ENCODE data around the gene C11orf97. TPM values are rescaled to one million over a fixed set of nuclear protein-coding genes. Genes with fewer than 3 reads are reported as not detected.

C11orf97 gene
- total RNA-seq, 1 donor from 2014 or later = not detected

DNA sequence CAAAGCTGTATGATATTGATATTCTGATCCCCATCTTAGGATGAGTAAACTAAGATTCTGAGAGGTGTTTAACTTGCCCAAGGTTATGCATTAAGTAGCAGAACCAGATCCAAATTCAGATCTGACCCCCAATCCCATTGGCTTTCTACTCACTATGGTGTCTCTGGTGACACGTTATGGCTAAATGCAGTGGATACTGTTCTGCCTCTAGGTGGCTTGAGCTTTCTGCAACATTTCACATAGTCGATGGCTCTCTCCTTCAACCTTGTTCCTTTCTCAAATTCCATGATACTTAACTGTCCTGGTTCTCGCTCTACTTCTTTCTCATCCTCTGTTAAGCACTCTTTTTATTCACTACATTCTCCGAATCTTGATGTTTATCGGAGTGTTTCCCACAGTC lies 9.4 kb downstream of the C11orf97 start:
- intact Hi-C loops (cut with micrococcal nuclease) = loop anchor here (2.0 kb wide), 1 partner anchor 21 kb away; the partner anchor contains the start of gene FUT4

- intact Hi-C loops (cut with micrococcal nuclease) = no loop called here
These were observed 12.1 kb downstream of the C11orf97 start for GRCh38 chr11:94524341-94524740.

GRCh38 chr11:94525546-94526324 lies 13.5 kb downstream of the C11orf97 start:
- intact Hi-C loops (cut with micrococcal nuclease) = no loop called here

DNA sequence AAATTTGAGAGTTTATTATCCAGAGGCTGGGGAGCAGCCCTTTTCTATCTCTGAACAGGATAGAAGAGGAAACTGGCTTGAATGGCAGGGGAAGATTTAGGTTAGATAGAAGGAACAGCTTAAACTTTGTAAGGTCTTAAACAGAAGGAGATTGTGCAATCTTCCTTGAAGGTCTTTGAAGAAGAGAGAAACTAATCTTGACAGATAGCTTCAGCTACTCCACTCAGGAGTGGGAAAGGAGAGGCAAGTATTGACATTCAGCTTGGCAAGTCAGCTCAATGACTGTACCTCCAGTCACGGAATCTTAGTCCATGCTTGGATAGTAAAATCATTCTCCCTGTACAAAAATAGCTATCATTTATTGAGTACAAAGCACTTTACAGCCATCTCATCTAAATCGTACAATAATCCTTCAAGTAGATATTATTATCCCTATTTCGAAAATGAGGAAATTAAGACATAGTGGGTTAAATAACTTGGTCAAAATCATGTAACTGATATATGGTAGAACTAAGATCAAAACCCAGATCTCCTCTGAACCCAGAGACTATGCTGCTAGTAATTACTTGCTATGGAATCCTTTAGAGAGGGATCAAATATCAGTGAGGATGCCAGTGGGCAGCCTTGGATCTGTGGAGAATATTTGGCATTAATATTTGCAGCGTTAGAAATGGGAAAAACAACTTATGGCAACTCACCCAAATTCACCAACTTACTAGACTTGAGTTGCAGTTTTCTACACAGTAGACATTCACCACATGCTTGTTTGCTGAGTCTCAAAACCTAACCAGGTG lies 14.6 kb downstream of the C11orf97 start:
- intact Hi-C loops (cut with micrococcal nuclease) = no loop called here

DNA sequence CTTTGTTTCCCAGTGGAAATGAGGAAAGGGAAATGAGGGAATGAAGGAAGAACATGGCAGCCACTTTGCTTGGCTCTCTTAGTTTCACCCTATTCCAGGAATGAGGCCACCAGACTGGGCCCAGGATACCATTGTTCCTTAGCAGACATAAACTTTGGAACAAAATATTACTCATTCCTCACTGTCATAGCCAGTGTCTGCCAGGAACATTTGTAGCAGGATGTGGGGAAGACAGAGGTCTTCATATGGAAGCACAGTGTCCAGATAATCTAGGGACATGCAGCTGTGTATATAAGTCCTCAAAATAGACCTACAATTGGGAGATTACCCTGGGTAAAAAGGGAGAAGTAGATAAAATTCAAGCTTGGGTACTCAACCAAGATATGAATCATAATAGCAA lies 16.3 kb downstream of the C11orf97 start:
- intact Hi-C loops (cut with micrococcal nuclease) = no loop called here

DNA sequence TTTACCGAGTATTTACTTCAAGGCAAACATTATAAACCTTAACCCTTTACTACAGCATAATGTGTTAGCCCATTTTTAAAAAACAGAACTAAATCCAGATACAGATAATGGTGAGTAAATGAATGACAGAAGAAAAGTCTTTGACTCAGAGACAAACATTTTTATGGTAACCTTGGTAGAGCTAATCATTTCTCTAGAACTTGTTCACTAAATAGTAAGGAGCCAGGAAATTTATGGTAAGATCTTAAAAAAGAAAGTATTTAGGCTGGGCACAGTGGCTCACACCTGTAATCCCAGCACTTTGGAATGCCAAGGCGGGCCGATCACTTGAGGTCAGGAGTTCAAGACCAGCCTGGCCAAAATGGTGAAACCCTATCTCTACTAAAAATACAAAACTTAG lies 19.9 kb downstream of the C11orf97 start:
- intact Hi-C loops (cut with micrococcal nuclease) = no loop called here

DNA sequence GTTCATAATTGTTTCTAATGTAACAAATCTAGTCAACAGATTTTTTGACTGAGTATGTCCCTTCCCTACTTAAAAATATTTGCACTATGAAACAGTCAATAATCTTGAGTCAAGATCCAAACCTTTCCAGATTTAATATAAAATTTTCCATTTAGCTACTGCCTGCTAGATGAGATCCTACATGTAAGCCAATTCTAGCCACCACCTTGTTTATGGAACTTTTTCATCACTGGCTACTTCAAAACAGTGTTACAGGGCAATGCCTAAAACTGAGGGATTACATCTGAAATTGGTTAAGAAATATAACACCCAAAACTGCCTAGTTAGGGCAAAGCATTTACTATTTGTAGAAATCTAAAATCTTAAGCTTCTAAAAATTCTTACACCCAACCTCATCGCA lies 20.9 kb downstream of the C11orf97 start:
- intact Hi-C loops (cut with micrococcal nuclease) = no loop called here

DNA sequence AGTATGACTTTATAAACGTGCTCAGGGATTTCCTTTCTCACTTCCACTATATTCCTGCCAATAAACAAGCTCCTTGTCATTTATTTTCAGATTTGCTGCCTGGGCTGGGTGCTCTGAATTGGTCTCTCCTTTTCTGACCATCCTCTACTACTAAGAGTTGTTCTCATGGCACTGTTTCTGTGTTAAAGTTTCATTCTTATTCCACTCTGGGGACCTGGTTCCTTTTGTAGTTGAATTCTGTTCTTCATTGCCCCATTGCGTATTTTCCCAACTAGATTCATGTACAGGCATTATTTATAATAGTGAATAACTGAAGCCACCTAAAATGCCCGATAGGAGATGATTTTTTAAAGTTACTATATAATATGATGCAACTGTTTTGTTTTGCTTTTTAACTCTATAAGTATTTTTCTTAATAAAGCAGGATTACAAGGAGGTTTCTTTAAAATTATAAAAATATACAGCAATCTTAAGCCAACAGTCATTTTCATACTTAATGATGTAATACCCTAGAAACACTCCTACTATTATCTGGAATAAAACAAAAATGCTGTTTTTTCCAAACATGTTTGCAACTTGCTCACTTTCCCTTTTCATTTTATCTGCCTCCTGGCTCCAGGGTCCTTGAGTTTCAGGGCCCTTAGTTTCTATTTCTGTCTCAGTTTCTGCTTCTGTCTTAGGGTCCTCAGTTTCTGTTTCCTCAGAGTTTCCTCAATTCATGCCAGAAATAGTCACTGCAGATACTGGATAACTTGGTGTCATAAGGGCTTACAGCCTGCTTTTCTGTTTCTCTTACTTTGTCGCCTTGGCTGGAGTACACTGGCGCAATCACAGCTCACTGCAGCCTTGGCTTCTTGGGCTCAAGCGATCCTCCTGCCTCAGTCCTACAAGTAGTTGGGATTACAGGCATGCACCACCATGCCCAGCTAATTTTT lies 21.7 kb downstream of the C11orf97 start:
- intact Hi-C loops (cut with micrococcal nuclease) = no loop called here

DNA sequence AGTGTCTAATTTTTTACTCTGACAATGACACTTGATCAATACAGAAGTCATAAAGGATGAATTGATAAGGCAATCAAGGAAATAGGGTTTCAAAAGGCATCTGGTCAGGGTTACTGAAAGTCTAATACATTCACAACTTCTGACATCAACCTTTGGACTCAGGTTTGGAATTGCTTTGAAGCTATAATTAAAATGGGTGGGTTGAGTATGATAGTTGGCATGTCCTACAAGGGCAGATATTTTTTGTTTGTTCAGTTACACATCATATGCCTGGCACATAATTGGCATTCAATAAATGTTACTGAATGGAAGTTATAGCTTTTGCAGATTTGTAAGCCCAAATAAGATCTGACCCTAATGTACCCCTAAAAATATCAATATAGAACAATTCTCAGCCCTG lies 24.1 kb downstream of the C11orf97 start:
- intact Hi-C loops (cut with micrococcal nuclease) = no loop called here

GRCh38 chr11:94537031-94537600 lies 24.9 kb downstream of the C11orf97 start:
- intact Hi-C loops (cut with micrococcal nuclease) = no loop called here

DNA sequence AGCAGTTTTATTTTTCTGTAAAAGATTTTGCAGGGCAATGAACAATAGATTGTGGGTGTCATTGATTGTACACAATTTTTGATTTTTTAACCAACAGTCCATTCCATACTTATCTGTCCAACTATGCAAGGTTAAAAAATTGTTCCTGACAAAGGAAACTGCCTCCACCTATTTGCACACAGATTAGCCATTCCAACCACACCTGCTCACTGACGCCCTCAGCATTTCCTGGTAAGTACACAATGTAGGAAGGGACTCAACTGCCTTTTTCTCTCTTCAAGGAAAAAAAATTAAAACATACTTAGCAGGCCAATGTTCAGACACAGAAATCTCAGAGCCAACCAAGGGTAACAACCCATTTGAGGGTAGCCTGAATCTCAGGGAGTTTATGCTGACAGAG lies 27.2 kb downstream of the C11orf97 start:
- intact Hi-C loops (cut with micrococcal nuclease) = no loop called here

DNA sequence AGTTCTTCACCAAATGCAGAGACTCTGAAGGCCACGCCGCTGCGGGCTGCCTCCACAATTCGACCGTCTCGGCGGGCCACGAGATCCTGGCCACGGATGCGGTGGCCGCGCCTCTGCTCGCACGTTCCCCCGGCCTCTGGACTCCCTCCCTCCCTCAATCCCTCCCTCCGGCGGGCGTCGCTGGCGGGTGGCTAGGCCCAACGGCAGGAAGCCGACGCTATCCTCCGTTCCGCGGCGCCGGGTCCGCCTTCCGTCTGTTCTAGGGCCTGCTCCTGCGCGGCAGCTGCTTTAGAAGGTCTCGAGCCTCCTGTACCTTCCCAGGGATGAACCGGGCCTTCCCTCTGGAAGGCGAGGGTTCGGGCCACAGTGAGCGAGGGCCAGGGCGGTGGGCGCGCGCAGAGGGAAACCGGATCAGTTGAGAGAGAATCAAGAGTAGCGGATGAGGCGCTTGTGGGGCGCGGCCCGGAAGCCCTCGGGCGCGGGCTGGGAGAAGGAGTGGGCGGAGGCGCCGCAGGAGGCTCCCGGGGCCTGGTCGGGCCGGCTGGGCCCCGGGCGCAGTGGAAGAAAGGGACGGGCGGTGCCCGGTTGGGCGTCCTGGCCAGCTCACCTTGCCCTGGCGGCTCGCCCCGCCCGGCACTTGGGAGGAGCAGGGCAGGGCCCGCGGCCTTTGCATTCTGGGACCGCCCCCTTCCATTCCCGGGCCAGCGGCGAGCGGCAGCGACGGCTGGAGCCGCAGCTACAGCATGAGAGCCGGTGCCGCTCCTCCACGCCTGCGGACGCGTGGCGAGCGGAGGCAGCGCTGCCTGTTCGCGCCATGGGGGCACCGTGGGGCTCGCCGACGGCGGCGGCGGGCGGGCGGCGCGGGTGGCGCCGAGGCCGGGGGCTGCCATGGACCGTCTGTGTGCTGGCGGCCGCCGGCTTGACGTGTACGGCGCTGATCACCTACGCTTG lies 31.7 kb downstream of the C11orf97 start, which contains the start of gene FUT4:
Gene FUT4, plus strand, starts transcription at position 227 of the 951 bp plus-strand sequence. Its CDS starts 213 bp downstream, at position 440.
- intact Hi-C loops (cut with micrococcal nuclease) = loop anchor here (1.0 to 10.0 kb wide), 9 partner anchors 23 to 1347 kb away; partner anchors contain the start of genes ANKRD49, C11orf54, CWC15 and FAM76B

DNA sequence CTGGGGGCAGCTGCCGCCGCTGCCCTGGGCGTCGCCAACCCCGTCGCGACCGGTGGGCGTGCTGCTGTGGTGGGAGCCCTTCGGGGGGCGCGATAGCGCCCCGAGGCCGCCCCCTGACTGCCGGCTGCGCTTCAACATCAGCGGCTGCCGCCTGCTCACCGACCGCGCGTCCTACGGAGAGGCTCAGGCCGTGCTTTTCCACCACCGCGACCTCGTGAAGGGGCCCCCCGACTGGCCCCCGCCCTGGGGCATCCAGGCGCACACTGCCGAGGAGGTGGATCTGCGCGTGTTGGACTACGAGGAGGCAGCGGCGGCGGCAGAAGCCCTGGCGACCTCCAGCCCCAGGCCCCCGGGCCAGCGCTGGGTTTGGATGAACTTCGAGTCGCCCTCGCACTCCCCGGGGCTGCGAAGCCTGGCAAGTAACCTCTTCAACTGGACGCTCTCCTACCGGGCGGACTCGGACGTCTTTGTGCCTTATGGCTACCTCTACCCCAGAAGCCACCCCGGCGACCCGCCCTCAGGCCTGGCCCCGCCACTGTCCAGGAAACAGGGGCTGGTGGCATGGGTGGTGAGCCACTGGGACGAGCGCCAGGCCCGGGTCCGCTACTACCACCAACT lies 32.5 kb downstream of the C11orf97 start:
- intact Hi-C loops (cut with micrococcal nuclease) = loop anchor here (1.0 to 10.0 kb wide), 4 partner anchors 51 to 1243 kb away; partner anchors contain the start of genes ANKRD49, C11orf54, FAM76B and MRE11

DNA sequence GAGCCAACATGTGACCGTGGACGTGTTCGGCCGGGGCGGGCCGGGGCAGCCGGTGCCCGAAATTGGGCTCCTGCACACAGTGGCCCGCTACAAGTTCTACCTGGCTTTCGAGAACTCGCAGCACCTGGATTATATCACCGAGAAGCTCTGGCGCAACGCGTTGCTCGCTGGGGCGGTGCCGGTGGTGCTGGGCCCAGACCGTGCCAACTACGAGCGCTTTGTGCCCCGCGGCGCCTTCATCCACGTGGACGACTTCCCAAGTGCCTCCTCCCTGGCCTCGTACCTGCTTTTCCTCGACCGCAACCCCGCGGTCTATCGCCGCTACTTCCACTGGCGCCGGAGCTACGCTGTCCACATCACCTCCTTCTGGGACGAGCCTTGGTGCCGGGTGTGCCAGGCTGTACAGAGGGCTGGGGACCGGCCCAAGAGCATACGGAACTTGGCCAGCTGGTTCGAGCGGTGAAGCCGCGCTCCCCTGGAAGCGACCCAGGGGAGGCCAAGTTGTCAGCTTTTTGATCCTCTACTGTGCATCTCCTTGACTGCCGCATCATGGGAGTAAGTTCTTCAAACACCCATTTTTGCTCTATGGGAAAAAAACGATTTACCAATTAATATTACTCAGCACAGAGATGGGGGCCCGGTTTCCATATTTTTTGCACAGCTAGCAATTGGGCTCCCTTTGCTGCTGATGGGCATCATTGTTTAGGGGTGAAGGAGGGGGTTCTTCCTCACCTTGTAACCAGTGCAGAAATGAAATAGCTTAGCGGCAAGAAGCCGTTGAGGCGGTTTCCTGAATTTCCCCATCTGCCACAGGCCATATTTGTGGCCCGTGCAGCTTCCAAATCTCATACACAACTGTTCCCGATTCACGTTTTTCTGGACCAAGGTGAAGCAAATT lies 33.3 kb downstream of the C11orf97 start:
- intact Hi-C loops (cut with micrococcal nuclease) = loop anchor here (10.0 kb wide), 1 partner anchor 689 kb away; the partner anchor contains the start of gene SESN3

DNA sequence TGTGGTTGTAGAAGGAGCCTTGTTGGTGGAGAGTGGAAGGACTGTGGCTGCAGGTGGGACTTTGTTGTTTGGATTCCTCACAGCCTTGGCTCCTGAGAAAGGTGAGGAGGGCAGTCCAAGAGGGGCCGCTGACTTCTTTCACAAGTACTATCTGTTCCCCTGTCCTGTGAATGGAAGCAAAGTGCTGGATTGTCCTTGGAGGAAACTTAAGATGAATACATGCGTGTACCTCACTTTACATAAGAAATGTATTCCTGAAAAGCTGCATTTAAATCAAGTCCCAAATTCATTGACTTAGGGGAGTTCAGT lies 33.9 kb downstream of the C11orf97 start:
- intact Hi-C loops (cut with micrococcal nuclease) = loop anchor here (10.0 kb wide), 1 partner anchor 689 kb away; the partner anchor contains the start of gene SESN3

GRCh38 chr11:94546886-94547285 lies 34.6 kb downstream of the C11orf97 start:
- intact Hi-C loops (cut with micrococcal nuclease) = loop anchor here (10.0 kb wide), 1 partner anchor 688 kb away; the partner anchor contains the start of gene SESN3

DNA sequence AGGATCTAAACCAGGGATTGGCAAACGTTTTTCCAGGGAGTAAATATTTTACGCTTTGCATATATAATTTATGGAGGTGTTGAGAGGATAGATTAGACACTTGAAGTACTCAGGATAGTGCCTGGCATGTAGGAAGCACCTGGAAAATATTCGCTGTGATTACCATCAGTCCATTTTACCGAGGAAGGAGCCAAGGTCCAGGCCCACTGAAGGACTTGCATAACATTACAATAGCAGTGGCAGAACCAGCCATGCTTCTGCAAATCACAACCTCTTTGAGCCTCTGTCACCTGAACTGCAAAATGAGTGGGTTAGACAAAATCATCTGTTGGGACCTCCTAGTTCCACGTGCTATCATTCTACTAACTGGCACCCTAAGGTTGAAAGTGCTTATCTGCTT lies 36.9 kb downstream of the C11orf97 start:
- intact Hi-C loops (cut with micrococcal nuclease) = loop anchor here (10.0 kb wide), 1 partner anchor 686 kb away; the partner anchor contains the start of gene SESN3

DNA sequence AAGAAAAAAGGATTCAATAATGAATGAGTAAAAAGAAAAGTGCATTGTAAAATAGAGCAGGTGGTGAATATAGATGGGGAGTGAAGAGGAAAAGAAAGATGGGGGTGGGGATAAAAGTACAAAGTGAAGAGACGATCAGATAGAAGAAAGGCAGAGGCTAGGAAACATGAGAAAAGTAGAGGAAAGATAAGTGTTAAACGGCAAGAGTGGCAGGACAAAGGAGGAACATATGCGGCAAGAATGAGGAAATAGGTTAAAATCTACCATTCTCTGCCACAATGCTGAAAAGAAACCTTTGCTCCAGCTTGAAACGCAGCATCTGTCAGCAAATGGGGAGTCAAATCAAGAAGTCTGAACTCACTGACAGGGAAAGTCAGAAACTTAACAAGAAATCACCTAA lies 38.3 kb downstream of the C11orf97 start:
- intact Hi-C loops (cut with micrococcal nuclease) = no loop called here
